HepG2 (cell line): ENCODE data around the gene KIF22.

Experiments
- MTF1 ChIP-seq: sonication (generic); formaldehyde crosslinking; IDR thresholded peaks from 2 replicates; pipeline ENCODE4 v1.5.0; 2020; ENCODE audit warnings: missing genetic modification reagents
- NFE2 ChIP-seq: sonication (generic); formaldehyde crosslinking; IDR thresholded peaks from 2 replicates; pipeline ENCODE4 v1.4.0; 2020; ENCODE audit warnings: missing genetic modification reagents
- ZNF704 ChIP-seq: sonication (generic); formaldehyde crosslinking; IDR thresholded peaks from 2 replicates; pipeline ENCODE4 v1.8.1; 2023; ENCODE audit warnings: mild to moderate bottlenecking, inconsistent platforms, moderate library complexity, missing genetic modification reagents, borderline replicate concordance

GRCh38 chr16:29753516-29753915 lies 37.0 kb upstream of the KIF22 start:
- TF ChIP-seq MTF1 = no peak
- no peak for TF ChIP-seq ZNF704 (CRISPR knock-in tag)
- TF ChIP-seq NFE2 (CRISPR knock-in tag) = no peak
